GM21619 (cell line): ENCODE measurements around the gene CNGA4.
"Not testable (repeated sequence)": the region's sequence is repeated elsewhere in the genome, so short reads cannot be mapped to it uniquely, and the experiment has no call there.

Experiments used
- ATAC-seq: cut with Tn5 transposase; IDR thresholded peaks from one replicate; pipeline ENCODE4 v1.9.1; 2021; ENCODE audit not compliant: unreplicated experiment

CNGA4 gene

GRCh38 chr11:6224421-6224820 is 14.5 kb upstream of the CNGA4 start:
- ATAC-seq, result no peak

GRCh38 chr11:6225024-6225423 is 13.9 kb upstream of the CNGA4 start:
- no peak for ATAC-seq

GRCh38 chr11:6225896-6226295 is 13.0 kb upstream of the CNGA4 start:
- ATAC-seq, result no peak

GRCh38 chr11:6228520-6228919 is 10.4 kb upstream of the CNGA4 start:
- ATAC-seq, result no peak

GRCh38 chr11:6229911-6230310 is 9.0 kb upstream of the CNGA4 start:
- ATAC-seq, result no peak

GRCh38 chr11:6232899-6233298 is 6.0 kb upstream of the CNGA4 start:
- ATAC-seq, result no peak

- ATAC-seq, result no peak
Observed at GRCh38 chr11:6233984-6234386, 4.9 kb upstream of the CNGA4 start.

GRCh38 chr11:6234387-6235107 is 4.3 kb upstream of the CNGA4 start, which contains the start of gene FHIP1B:
Gene FHIP1B, minus strand, starts transcription at chr11:6234636. Its CDS starts 10,120 bp downstream, at chr11:6224516.
- ATAC-seq, result peak; percentile 95

- ATAC-seq, result no peak
Observed at GRCh38 chr11:6237266-6237665, 1.6 kb upstream of the CNGA4 start.

GRCh38 chr11:6237761-6238302 is 1.1 kb upstream of the CNGA4 start:
- ATAC-seq, result no peak

- no peak for ATAC-seq
Observed at GRCh38 chr11:6240139-6240538, 1.2 kb downstream of the CNGA4 start.

GRCh38 chr11:6240781-6241180 is 1.9 kb downstream of the CNGA4 start:
- no peak for ATAC-seq

- ATAC-seq, result no peak
Observed at GRCh38 chr11:6241316-6241715, 2.4 kb downstream of the CNGA4 start.

- ATAC-seq, result no peak
Observed at GRCh38 chr11:6245536-6245935, 6.6 kb downstream of the CNGA4 start.

GRCh38 chr11:6248248-6248647 is 9.4 kb downstream of the CNGA4 start:
- ATAC-seq, result no peak

GRCh38 chr11:6248897-6249296 is 10.0 kb downstream of the CNGA4 start:
- ATAC-seq, result not testable (repeated sequence)

GRCh38 chr11:6249770-6250555 is 11.1 kb downstream of the CNGA4 start:
- ATAC-seq, result no peak

GRCh38 chr11:6251120-6251733 is 12.3 kb downstream of the CNGA4 start:
- peak; percentile 57 for ATAC-seq

- ATAC-seq, result no peak
Observed at GRCh38 chr11:6251990-6252473, 13.1 kb downstream of the CNGA4 start.

GRCh38 chr11:6253197-6253596 is 14.3 kb downstream of the CNGA4 start:
- peak; percentile 76 for ATAC-seq

GRCh38 chr11:6258141-6258540 is 19.3 kb downstream of the CNGA4 start:
- no peak for ATAC-seq
